ENCODE results near the gene CDX2.

GRCh38 chr13:27969082-27969865 lies at the start of gene CDX2:
- TF ChIP-seq CTCF (IDR thresholded peaks at IDR 0.05): no peak
- no peak for TF ChIP-seq EZH2 (IDR thresholded peaks at IDR 0.05; ENCODE audit: borderline replicate concordance, insufficient read depth, low read depth, low read length, poor library complexity, severe bottlenecking)

All from B cell (primary cell).